Endodermal cell (in vitro differentiated cells): ENCODE results near the gene GLA. TPM values are rescaled to one million over a fixed set of nuclear protein-coding genes. Genes with fewer than 3 reads are reported as not detected.

Experiments
- DNase-seq: peaks from one replicate; pipeline ENCODE4 v3.0.0-alpha.2; 2017
- H3K27ac ChIP-seq: 2 replicates; pipeline ENCODE4 v1.5.1; 2013; ENCODE audit warnings: mild to moderate bottlenecking, low read depth, low read length, moderate library complexity
- H3K27me3 ChIP-seq: 2 replicates; pipeline ENCODE4 v1.6.1; 2013; ENCODE audit warnings: mild to moderate bottlenecking, low read length, moderate library complexity; ENCODE audit not compliant: insufficient read depth, control insufficient read depth, poor library complexity, severe bottlenecking
- H3K36me3 ChIP-seq: 2 replicates; pipeline ENCODE4 v1.7.0; 2013; ENCODE audit warnings: mild to moderate bottlenecking, low read length, moderate library complexity; ENCODE audit not compliant: control insufficient read depth, insufficient read depth
- H3K4me1 ChIP-seq: one replicate; pipeline ENCODE4 v1.7.0; 2013; ENCODE audit warnings: low read length; ENCODE audit not compliant: control insufficient read depth, insufficient read depth
- H3K4me3 ChIP-seq: 2 replicates; pipeline ENCODE4 v1.5.1; 2013; ENCODE audit warnings: mild to moderate bottlenecking, low read length, moderate library complexity
- H3K9ac ChIP-seq: 2 replicates; pipeline ENCODE4 v1.6.1; 2013; ENCODE audit warnings: mild to moderate bottlenecking, low read length, moderate library complexity; ENCODE audit not compliant: poor library complexity, severe bottlenecking; ENCODE audit errors: extremely low read depth
- H3K9me3 ChIP-seq: 2 replicates; pipeline ENCODE4 v1.6.1; 2013; ENCODE audit warnings: mild to moderate bottlenecking, low read length, moderate library complexity; ENCODE audit not compliant: control insufficient read depth
- H3K27ac Mint-ChIP-seq: 2 replicates; pipeline ENCODE4 v1.8.0; 2020; ENCODE audit warnings: mixed read lengths
- H3K27me3 Mint-ChIP-seq: 2 replicates; pipeline ENCODE4 v1.8.0; 2021; ENCODE audit warnings: mild to moderate bottlenecking, mixed read lengths; ENCODE audit not compliant: insufficient read depth
- H3K36me3 Mint-ChIP-seq: 2 replicates; pipeline ENCODE4 v1.8.0; 2020; ENCODE audit warnings: low read depth, mixed read lengths
- H3K4me1 Mint-ChIP-seq: 2 replicates; pipeline ENCODE4 v1.8.0; 2020; ENCODE audit warnings: mixed read lengths
- H3K4me3 Mint-ChIP-seq: 2 replicates; pipeline ENCODE4 v1.8.0; 2020; ENCODE audit warnings: mild to moderate bottlenecking, moderate library complexity, mixed read lengths
- H3K9me3 Mint-ChIP-seq: 2 replicates; pipeline ENCODE4 v1.8.0; 2020; ENCODE audit warnings: mild to moderate bottlenecking, mixed read lengths
- CTCF ChIP-seq: fragments of 200-600 bp; sonication (generic); conservative IDR thresholded peaks from 2 replicates; pipeline ENCODE4 v1.5.0; 2021; ENCODE audit warnings: antibody characterized with exemption, mild to moderate bottlenecking
- WGBS, 2 experiments: methylation state at CpG; one replicate each; pipeline versions ENCODE4 v1.1.5 to v1.1.7; 2013; ENCODE audit warnings: missing lambda C conversion rate in 2 of 2, mixed read lengths in 1 of 2; ENCODE audit not compliant: insufficient coverage in 1 of 2, insufficient read length in 1 of 2; 5-methylcytosine and 5-hydroxymethylcytosine counted together
- total RNA-seq, 2 donors: library from RNA; stranded (reverse); fragmentation: NEBNext Ultra II Directional in 1 of 2; extraction: Animal tissue kit (Norgen Biotek cat#: 25700) in 1 of 2; gene quantifications; 2 replicates in 1 of 2; 3 replicates in 1 of 2; pipeline ENCODE4 v1.2.1, GENCODE V29; 2021

GLA gene
- total RNA-seq, 2 donors from 2014 or later: 33.2 to 35.9 TPM

GRCh38 chrX:101357166-101357795 lies 50.4 kb downstream of the GLA start:
- H3K27me3 ChIP-seq: peaks cover 6% of the 10 kb centered on the region
- no peak overlapping the region for H3K4me3 Mint-ChIP-seq

GRCh38 chrX:101349193-101349562 lies 58.5 kb downstream of the GLA start:
- peaks cover 4% of the 10 kb centered on the region for H3K27me3 Mint-ChIP-seq
- Histone ChIP-seq H3K36me3 (peaks cover 12% of the 10 kb centered on the region), H3K4me1 (no peaks in the 10 kb centered on the region), H3K27me3 (no peaks in the 10 kb centered on the region), H3K27ac (no peak overlapping the region), H3K4me3 (peak overlapping the region; percentile 92), H3K9ac (peak overlapping the region; percentile 57), H3K9me3 (no peaks in the 10 kb centered on the region)
- WGBS, 2 experiments: 50 to 53% methylated on average over 3 to 4 of the region's 4 CpGs
- no peak for TF ChIP-seq CTCF
- no peak for DNase-seq
- H3K4me3 Mint-ChIP-seq: peak overlapping the region; percentile 84
- peaks cover 59% of the 10 kb centered on the region for H3K9me3 Mint-ChIP-seq
- peaks cover 7% of the 10 kb centered on the region for H3K36me3 Mint-ChIP-seq
- peak overlapping the region; percentile 90 for H3K27ac Mint-ChIP-seq
- peaks cover 5% of the 10 kb centered on the region for H3K4me1 Mint-ChIP-seq

More at GRCh38 chrX:101357166-101357795, 50.4 kb downstream of the GLA start:
- H3K9ac ChIP-seq: no peak overlapping the region
- Mint-ChIP-seq H3K4me1 (peaks cover 27% of the 10 kb centered on the region), H3K27me3 (peaks cover 7% of the 10 kb centered on the region), H3K9me3 (peaks cover 75% of the 10 kb centered on the region), H3K27ac (no peak overlapping the region), H3K36me3 (no peaks in the 10 kb centered on the region)
- H3K4me3 ChIP-seq: no peak overlapping the region
- no peaks in the 10 kb centered on the region for H3K4me1 ChIP-seq
- TF ChIP-seq CTCF: peak; percentile 60
- no peak overlapping the region for H3K27ac ChIP-seq
- WGBS, 2 experiments: 52 to 60% methylated on average over 1 to 5 of the region's 5 CpGs
- no peaks in the 10 kb centered on the region for H3K36me3 ChIP-seq
- DNase-seq: peak; percentile 48
- H3K9me3 ChIP-seq: no peaks in the 10 kb centered on the region

DNA sequence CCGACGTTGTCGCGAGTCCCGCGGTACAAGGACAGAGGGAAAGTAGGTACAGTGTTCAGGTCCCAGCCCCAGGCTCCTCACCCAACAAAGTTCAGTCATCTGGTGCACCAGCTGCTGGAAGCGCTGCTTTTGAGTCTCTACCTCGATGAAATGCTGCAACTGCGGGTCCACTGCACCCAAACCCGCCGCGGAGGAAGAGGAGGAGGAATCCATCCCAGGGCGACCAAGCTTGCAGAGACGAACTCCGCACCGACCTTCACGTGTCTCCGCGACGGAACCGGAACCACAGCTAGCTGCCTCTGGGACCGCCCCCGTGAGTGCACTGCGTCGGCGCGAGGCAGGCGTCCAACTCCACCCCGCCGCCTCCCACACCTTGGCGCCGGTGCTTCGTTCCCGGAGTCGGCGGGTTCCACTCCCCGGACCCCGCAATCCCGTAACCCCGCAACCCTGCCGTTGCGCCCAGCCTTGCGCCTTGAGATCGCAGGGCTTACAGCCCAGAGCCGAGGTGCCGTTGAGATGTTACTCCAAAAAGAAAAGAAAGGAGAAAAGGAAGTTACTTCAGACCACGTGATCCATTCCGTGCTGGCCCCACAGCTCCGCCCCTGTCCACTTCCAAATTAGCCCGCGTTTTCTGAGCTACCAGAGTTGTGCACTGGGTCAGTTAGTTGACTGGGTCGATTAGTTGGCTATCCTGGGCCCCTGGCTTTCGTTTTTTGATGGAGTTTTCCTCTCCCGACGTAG lies 59.1 kb downstream of the GLA start, which contains the start of gene TIMM8A:
Gene TIMM8A (minus strand): TSS at position 291 of the 741 bp plus-strand sequence. CDS start 78 bp downstream, at position 213.
- peak within 1 kb of the TSS; percentile 57 for H3K9ac ChIP-seq
- H3K27ac ChIP-seq: peak within 1 kb of the TSS; percentile 55
- Mint-ChIP-seq H3K4me3 (peak within 1 kb of the TSS; percentile 84), H3K9me3 (peaks cover 59% of the 10 kb centered on the region), H3K27me3 (peaks cover 4% of the 10 kb centered on the region), H3K4me1 (no peaks in the 10 kb centered on the region), H3K36me3 (peaks cover 10% of the 10 kb centered on the region), H3K27ac (peak within 1 kb of the TSS; percentile 90)
- peaks cover 12% of the 10 kb centered on the region for H3K36me3 ChIP-seq
- TF ChIP-seq CTCF: no peak
- no peaks in the 10 kb centered on the region for H3K27me3 ChIP-seq
- WGBS, 2 experiments: 0 to 1% methylated on average over 3 to 55 of the region's 55 CpGs
- H3K4me3 ChIP-seq: peak within 1 kb of the TSS; percentile 92
- DNase-seq: peak; percentile 88
- H3K4me1 ChIP-seq: no peaks in the 10 kb centered on the region
- H3K9me3 ChIP-seq: no peaks in the 10 kb centered on the region
